ENCODE results near the gene ZNF70.

Gene ZNF70

GRCh38 chr22:23692598-23693291 is 58.2 kb downstream of the ZNF70 start:
- no peak for DNase-seq (ENCODE audit: low read depth)

- no peak for DNase-seq (ENCODE audit: low read depth)
Observed at GRCh38 chr22:23691748-23692423, 59.0 kb downstream of the ZNF70 start.

- no peak for DNase-seq (ENCODE audit: low read depth)
Observed at GRCh38 chr22:23690713-23691112, 60.2 kb downstream of the ZNF70 start, which contains the start of gene RGL4. Gene RGL4, plus strand, starts transcription at chr22:23691013. Its CDS starts 1,018 bp downstream, at chr22:23692031.

- no peak for DNase-seq (ENCODE audit: low read depth)
Observed at GRCh38 chr22:23689414-23689813, 61.5 kb downstream of the ZNF70 start.
